ENCODE results near the gene GLI3.

Gene GLI3

GRCh38 chr7:42128703-42129102 lies 108.3 kb downstream of the GLI3 start:
- H3K4me1 Mint-ChIP-seq, result peaks cover 7% of the 10 kb centered on the region
- H3K27ac Mint-ChIP-seq, result no peak overlapping the region
- H3K4me3 Mint-ChIP-seq, result no peak overlapping the region
- DNase-seq (no peak), ATAC-seq (no peak)
- H3K9me3 Mint-ChIP-seq, result peaks cover 0 to 8% of the 10 kb centered on the region in 2 donors
- H3K27me3 Mint-ChIP-seq, result no peaks in the 10 kb centered on the region

GRCh38 chr7:42127232-42127622 lies 109.8 kb downstream of the GLI3 start:
- Mint-ChIP-seq H3K27ac (no peak overlapping the region), H3K9me3 (peaks cover 0 to 8% of the 10 kb centered on the region in 2 donors), H3K4me1 (peaks cover 7% of the 10 kb centered on the region), H3K27me3 (no peaks in the 10 kb centered on the region), H3K4me3 (no peak overlapping the region)
- DNase-seq (no peak), ATAC-seq (no peak)

- no peaks in the 10 kb centered on the region for H3K27me3 Mint-ChIP-seq
- no peak for DNase-seq
- H3K4me3 Mint-ChIP-seq, result no peak overlapping the region
- peak; percentile 37 for ATAC-seq
- H3K27ac Mint-ChIP-seq, result no peak overlapping the region
- peaks cover 0 to 8% of the 10 kb centered on the region in 2 donors for H3K9me3 Mint-ChIP-seq
- H3K4me1 Mint-ChIP-seq, result peaks cover 7% of the 10 kb centered on the region
Measured at GRCh38 chr7:42126475-42127231, 110.4 kb downstream of the GLI3 start.

- Mint-ChIP-seq H3K4me3 (no peak overlapping the region), H3K4me1 (peaks cover 7% of the 10 kb centered on the region), H3K27me3 (no peaks in the 10 kb centered on the region), H3K9me3 (peaks cover 0 to 3% of the 10 kb centered on the region in 2 donors), H3K27ac (no peak overlapping the region)
- ATAC-seq (no peak), DNase-seq (no peak)
Measured at GRCh38 chr7:42125321-42125720, 111.7 kb downstream of the GLI3 start.

- H3K4me1 Mint-ChIP-seq, result peaks cover 7% of the 10 kb centered on the region
- ATAC-seq (no peak), DNase-seq (no peak)
- H3K27ac Mint-ChIP-seq, result no peak overlapping the region
- H3K27me3 Mint-ChIP-seq, result no peaks in the 10 kb centered on the region
- no peaks in the 10 kb centered on the region for H3K9me3 Mint-ChIP-seq
- H3K4me3 Mint-ChIP-seq, result no peak overlapping the region
Measured at GRCh38 chr7:42123716-42124115, 113.3 kb downstream of the GLI3 start.

GRCh38 chr7:42120191-42120590 lies 116.8 kb downstream of the GLI3 start:
- Mint-ChIP-seq H3K27me3 (no peaks in the 10 kb centered on the region), H3K9me3 (no peaks in the 10 kb centered on the region), H3K4me1 (no peaks in the 10 kb centered on the region), H3K27ac (no peak overlapping the region), H3K4me3 (no peak overlapping the region)
- ATAC-seq (no peak), DNase-seq (no peak)

- Mint-ChIP-seq H3K4me3 (no peak overlapping the region), H3K27ac (no peak overlapping the region), H3K9me3 (no peaks in the 10 kb centered on the region), H3K27me3 (no peaks in the 10 kb centered on the region), H3K4me1 (no peaks in the 10 kb centered on the region)
- ATAC-seq (no peak), DNase-seq (no peak)
Measured at GRCh38 chr7:42117201-42117600, 119.8 kb downstream of the GLI3 start.

- no peak overlapping the region for H3K4me3 Mint-ChIP-seq
- no peaks in the 10 kb centered on the region for H3K9me3 Mint-ChIP-seq
- no peaks in the 10 kb centered on the region for H3K4me1 Mint-ChIP-seq
- no peaks in the 10 kb centered on the region for H3K27me3 Mint-ChIP-seq
- H3K27ac Mint-ChIP-seq, result no peak overlapping the region
- ATAC-seq (no peak), DNase-seq (no peak)
Measured at GRCh38 chr7:42115795-42116194, 121.2 kb downstream of the GLI3 start.

- DNase-seq (no peak), ATAC-seq (no peak)
- no peaks in the 10 kb centered on the region for H3K4me1 Mint-ChIP-seq
- peaks cover 21% of the 10 kb centered on the region for H3K27me3 Mint-ChIP-seq
- H3K4me3 Mint-ChIP-seq, result no peak overlapping the region
- no peak overlapping the region for H3K27ac Mint-ChIP-seq
- H3K9me3 Mint-ChIP-seq, result no peaks in the 10 kb centered on the region
Measured at GRCh38 chr7:42110333-42110732, 126.7 kb downstream of the GLI3 start.

GRCh38 chr7:42108803-42109528 lies 128.0 kb downstream of the GLI3 start:
- ATAC-seq, result no peak
- Mint-ChIP-seq H3K4me3 (no peak overlapping the region), H3K9me3 (no peaks in the 10 kb centered on the region), H3K27me3 (peaks cover 25% of the 10 kb centered on the region), H3K27ac (no peak overlapping the region), H3K4me1 (no peaks in the 10 kb centered on the region)
- DNase-seq, result no peak

GRCh38 chr7:42107484-42108240 lies 129.3 kb downstream of the GLI3 start:
- ATAC-seq (no peak), DNase-seq (no peak)
- Mint-ChIP-seq H3K9me3 (no peaks in the 10 kb centered on the region), H3K27me3 (peaks cover 27% of the 10 kb centered on the region), H3K4me1 (no peaks in the 10 kb centered on the region), H3K4me3 (no peak overlapping the region), H3K27ac (no peak overlapping the region)

- DNase-seq, result no peak
- no peak for ATAC-seq
- no peak overlapping the region for H3K27ac Mint-ChIP-seq
- no peaks in the 10 kb centered on the region for H3K4me1 Mint-ChIP-seq
- H3K27me3 Mint-ChIP-seq, result peaks cover 27% of the 10 kb centered on the region
- H3K9me3 Mint-ChIP-seq, result no peaks in the 10 kb centered on the region
- no peak overlapping the region for H3K4me3 Mint-ChIP-seq
Measured at GRCh38 chr7:42106562-42106961, 130.4 kb downstream of the GLI3 start.

GRCh38 chr7:42105554-42106358 lies 131.3 kb downstream of the GLI3 start:
- no peak for ATAC-seq
- Mint-ChIP-seq H3K27me3 (peaks cover 27% of the 10 kb centered on the region), H3K9me3 (no peaks in the 10 kb centered on the region), H3K4me3 (no peak overlapping the region), H3K27ac (no peak overlapping the region), H3K4me1 (no peaks in the 10 kb centered on the region)
- no peak for DNase-seq

GRCh38 chr7:42104694-42105093 lies 132.3 kb downstream of the GLI3 start:
- H3K27ac Mint-ChIP-seq, result no peak overlapping the region
- ATAC-seq (no peak), DNase-seq (no peak)
- no peak overlapping the region for H3K4me3 Mint-ChIP-seq
- H3K27me3 Mint-ChIP-seq, result peaks cover 27% of the 10 kb centered on the region
- H3K4me1 Mint-ChIP-seq, result no peaks in the 10 kb centered on the region
- no peaks in the 10 kb centered on the region for H3K9me3 Mint-ChIP-seq

- H3K27me3 Mint-ChIP-seq, result peaks cover 25% of the 10 kb centered on the region
- H3K27ac Mint-ChIP-seq, result peak overlapping the region in 1 of 2 donors; percentile 31
- H3K4me1 Mint-ChIP-seq, result no peaks in the 10 kb centered on the region
- DNase-seq (no peak), ATAC-seq (no peak)
- H3K4me3 Mint-ChIP-seq, result no peak overlapping the region
- no peaks in the 10 kb centered on the region for H3K9me3 Mint-ChIP-seq
Measured at GRCh38 chr7:42104231-42104630, 132.8 kb downstream of the GLI3 start.
